ENCODE results near the gene UTF1.

UTF1 gene

DNA sequence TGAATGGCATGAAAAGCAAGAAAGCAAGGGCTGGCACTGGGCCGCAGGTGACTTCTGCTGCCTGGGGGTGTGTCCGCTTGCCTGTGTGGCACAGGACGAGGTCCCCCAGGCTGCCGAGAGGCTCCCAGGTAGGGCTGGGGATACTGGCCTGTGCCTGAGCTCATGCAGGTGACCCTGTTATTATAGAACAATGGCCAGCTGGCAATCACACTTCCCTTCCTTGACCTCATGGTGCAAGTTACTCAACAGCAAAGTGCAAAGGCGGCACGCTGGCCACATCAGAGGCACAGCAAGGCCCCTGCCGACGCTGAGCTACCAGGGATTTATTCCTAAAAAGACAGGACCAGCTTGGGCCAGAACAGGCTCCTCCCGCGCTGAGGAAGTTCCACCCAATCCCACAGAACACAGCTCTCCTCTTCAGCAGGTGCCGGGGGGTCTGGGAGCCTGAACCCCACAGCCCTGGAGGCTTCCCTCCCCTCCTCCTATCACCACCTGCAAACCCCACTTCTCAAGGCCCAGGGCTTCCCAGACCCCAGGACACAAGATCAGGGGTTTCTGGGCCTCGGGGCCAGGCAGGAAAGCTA lies 48.1 kb downstream of the UTF1 start:
- ChIA-PET CTCF (interaction anchor here (0.7 to 1.8 kb wide), 5 partner anchors 12 to 375 kb away, joined by 3 to 7 read pairs (median 3); no protein-coding TSS in a partner anchor), POLR2A (no interaction called here)
- no peaks in the 10 kb centered on the region for H3K9me3 ChIP-seq (ENCODE audit: control insufficient read depth, insufficient read depth, low read depth, low read length)
- no peak overlapping the region for H3K27ac ChIP-seq (ENCODE audit: extremely low read depth, low read depth, low read length)
- no peak overlapping the region for H3K4me3 ChIP-seq (ENCODE audit: low read depth, low read length)
- H3K4me1 ChIP-seq (ENCODE audit: control insufficient read depth, insufficient read depth, low read length): no peaks in the 10 kb centered on the region
- no peak for TF ChIP-seq ZNF768 (tag by site-specific recombination; IDR thresholded peaks at IDR 0.05)
- peak; percentile 34; the same call in 1 of the 2 replicates for TF ChIP-seq ZNF10 (tag by site-specific recombination; IDR thresholded peaks at IDR 0.05)
- TF ChIP-seq ZNF600 (tag by site-specific recombination; IDR thresholded peaks at IDR 0.05): peak; percentile 72; the same call in 1 of the 2 replicates
- TF ChIP-seq ZXDB (tag by site-specific recombination; IDR thresholded peaks at IDR 0.05): no peak
- H3K36me3 ChIP-seq (ENCODE audit: control insufficient read depth in 2 of 2, insufficient read depth in 1 of 2, low read length in 2 of 2): peaks cover 0 to 43% of the 10 kb centered on the region in 2 experiments; a peak in 1 of 3 replicates

DNA sequence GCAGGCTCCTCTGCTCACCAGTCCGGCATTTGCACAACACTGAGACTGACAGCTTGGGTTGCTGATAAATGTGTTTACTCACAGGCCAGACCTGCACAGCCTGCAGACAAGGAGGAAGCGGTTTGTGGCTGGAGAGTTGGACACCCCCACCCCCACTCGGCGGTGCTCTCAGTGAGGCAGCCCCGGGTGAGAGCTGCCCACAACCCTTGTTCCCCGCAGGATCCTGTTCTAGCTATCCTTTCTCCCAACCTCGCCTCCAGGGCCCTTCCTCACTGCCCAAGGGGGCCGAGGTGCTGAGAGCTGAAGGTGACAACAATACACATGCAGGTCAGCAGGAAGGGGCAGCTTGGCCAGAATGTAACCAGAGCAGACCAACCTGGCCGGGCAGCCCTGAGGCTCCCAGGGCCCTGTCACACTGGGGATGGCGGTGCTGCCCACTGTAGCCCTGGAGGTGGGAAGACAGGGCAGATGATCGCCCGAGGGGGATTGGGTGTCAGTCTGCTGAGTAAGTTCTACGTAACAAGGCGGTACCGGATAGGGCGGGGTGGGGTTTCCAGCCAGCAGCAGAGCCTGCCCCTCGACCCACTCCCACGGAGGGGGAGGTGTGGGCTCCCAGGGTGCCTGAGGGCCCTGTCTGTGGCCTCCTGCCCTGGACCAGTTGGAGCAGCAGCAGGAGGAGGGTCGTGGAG lies 48.7 kb downstream of the UTF1 start:
- no peak overlapping the region for H3K27ac ChIP-seq (ENCODE audit: extremely low read depth, low read depth, low read length)
- H3K36me3 ChIP-seq (ENCODE audit: control insufficient read depth in 2 of 2, insufficient read depth in 1 of 2, low read length in 2 of 2): peaks cover 0 to 49% of the 10 kb centered on the region in 2 experiments; a peak in 1 of 3 replicates
- no peak overlapping the region for H3K4me3 ChIP-seq (ENCODE audit: low read depth, low read length)
- POLR2A ChIA-PET: no interaction called here
- no peaks in the 10 kb centered on the region for H3K9me3 ChIP-seq (ENCODE audit: control insufficient read depth, insufficient read depth, low read depth, low read length)
- CTCF ChIA-PET: interaction anchor here (0.7 to 1.8 kb wide), 5 partner anchors 11 to 375 kb away, joined by 3 to 7 read pairs (median 3); no protein-coding TSS in a partner anchor
- H3K4me1 ChIP-seq (ENCODE audit: control insufficient read depth, insufficient read depth, low read length): no peaks in the 10 kb centered on the region
- TF ChIP-seq ZNF239 (tag by site-specific recombination; IDR thresholded peaks at IDR 0.05): no peak
- no peak for TF ChIP-seq ZNF114 (tag by site-specific recombination; IDR thresholded peaks at IDR 0.05)
- 0 out of 2 replicates have a peak, but pooled peaks have one; percentile 18 for TF ChIP-seq SP2 (tag by site-specific recombination; IDR thresholded peaks at IDR 0.05)
- no peak for TF ChIP-seq ZNF16 (tag by site-specific recombination; IDR thresholded peaks at IDR 0.05; ENCODE audit: low read depth)
- no peak for TF ChIP-seq ZNF776 (tag by site-specific recombination; IDR thresholded peaks at IDR 0.05; ENCODE audit: borderline replicate concordance)
- 0 out of 2 replicates have a peak, but pooled peaks have one; percentile 9 for TF ChIP-seq GLIS1 (tag by site-specific recombination; IDR thresholded peaks at IDR 0.05)
- TF ChIP-seq ZNF184 (tag by site-specific recombination; IDR thresholded peaks at IDR 0.05): no peak
- TF ChIP-seq FEZF1 (tag by site-specific recombination; IDR thresholded peaks at IDR 0.05): no peak
- TF ChIP-seq, protein P1, sequence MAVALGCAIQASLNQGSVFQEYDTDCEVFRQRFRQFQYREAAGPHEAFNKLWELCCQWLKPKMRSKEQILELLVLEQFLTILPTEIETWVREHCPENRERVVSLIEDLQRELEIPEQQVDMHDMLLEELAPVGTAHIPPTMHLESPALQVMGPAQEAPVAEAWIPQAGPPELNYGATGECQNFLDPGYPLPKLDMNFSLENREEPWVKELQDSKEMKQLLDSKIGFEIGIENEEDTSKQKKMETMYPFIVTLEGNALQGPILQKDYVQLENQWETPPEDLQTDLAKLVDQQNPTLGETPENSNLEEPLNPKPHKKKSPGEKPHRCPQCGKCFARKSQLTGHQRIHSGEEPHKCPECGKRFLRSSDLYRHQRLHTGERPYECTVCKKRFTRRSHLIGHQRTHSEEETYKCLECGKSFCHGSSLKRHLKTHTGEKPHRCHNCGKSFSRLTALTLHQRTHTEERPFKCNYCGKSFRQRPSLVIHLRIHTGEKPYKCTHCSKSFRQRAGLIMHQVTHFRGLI (tag by site-specific recombination; IDR thresholded peaks at IDR 0.05): no peak
- TF ChIP-seq ZFP3 (tag by site-specific recombination; IDR thresholded peaks at IDR 0.05; ENCODE audit: low read depth): no peak
- TF ChIP-seq KLF10 (tag by site-specific recombination; IDR thresholded peaks at IDR 0.05): no peak
- peak; percentile 53; the same call in 1 of the 2 replicates for TF ChIP-seq KLF1 (tag by site-specific recombination; IDR thresholded peaks at IDR 0.05)
- TF ChIP-seq, protein P2, sequence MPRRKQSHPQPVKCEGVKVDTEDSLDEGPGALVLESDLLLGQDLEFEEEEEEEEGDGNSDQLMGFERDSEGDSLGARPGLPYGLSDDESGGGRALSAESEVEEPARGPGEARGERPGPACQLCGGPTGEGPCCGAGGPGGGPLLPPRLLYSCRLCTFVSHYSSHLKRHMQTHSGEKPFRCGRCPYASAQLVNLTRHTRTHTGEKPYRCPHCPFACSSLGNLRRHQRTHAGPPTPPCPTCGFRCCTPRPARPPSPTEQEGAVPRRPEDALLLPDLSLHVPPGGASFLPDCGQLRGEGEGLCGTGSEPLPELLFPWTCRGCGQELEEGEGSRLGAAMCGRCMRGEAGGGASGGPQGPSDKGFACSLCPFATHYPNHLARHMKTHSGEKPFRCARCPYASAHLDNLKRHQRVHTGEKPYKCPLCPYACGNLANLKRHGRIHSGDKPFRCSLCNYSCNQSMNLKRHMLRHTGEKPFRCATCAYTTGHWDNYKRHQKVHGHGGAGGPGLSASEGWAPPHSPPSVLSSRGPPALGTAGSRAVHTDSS (tag by site-specific recombination; IDR thresholded peaks at IDR 0.05): no peak
- no peak for TF ChIP-seq ZNF2 (tag by site-specific recombination; IDR thresholded peaks at IDR 0.05)
- TF ChIP-seq, protein P3, sequence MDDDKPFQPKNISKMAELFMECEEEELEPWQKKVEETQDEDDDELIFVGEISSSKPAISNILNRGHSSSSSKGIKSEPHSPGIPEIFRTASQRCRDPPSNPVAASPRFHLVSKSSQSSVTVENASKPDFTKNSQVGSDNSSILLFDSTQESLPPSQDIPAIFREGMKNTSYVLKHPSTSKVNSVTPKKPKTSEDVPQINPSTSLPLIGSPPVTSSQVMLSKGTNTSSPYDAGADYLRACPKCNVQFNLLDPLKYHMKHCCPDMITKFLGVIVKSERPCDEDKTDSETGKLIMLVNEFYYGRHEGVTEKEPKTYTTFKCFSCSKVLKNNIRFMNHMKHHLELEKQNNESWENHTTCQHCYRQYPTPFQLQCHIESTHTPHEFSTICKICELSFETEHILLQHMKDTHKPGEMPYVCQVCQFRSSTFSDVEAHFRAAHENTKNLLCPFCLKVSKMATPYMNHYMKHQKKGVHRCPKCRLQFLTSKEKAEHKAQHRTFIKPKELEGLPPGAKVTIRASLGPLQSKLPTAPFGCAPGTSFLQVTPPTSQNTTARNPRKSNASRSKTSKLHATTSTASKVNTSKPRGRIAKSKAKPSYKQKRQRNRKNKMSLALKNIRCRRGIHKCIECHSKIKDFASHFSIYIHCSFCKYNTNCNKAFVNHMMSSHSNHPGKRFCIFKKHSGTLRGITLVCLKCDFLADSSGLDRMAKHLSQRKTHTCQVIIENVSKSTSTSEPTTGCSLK (tag by site-specific recombination; IDR thresholded peaks at IDR 0.05): no peak
- TF ChIP-seq ZNF621 (tag by site-specific recombination; IDR thresholded peaks at IDR 0.05): no peak
- TF ChIP-seq, protein P4, sequence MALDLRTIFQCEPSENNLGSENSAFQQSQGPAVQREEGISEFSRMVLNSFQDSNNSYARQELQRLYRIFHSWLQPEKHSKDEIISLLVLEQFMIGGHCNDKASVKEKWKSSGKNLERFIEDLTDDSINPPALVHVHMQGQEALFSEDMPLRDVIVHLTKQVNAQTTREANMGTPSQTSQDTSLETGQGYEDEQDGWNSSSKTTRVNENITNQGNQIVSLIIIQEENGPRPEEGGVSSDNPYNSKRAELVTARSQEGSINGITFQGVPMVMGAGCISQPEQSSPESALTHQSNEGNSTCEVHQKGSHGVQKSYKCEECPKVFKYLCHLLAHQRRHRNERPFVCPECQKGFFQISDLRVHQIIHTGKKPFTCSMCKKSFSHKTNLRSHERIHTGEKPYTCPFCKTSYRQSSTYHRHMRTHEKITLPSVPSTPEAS (tag by site-specific recombination; IDR thresholded peaks at IDR 0.05): no peak
- TF ChIP-seq ZNF561 (tag by site-specific recombination; IDR thresholded peaks at IDR 0.05; ENCODE audit: borderline replicate concordance): no peak
- TF ChIP-seq ZIC2 (tag by site-specific recombination; IDR thresholded peaks at IDR 0.05): 0 out of 2 replicates have a peak, but pooled peaks have one; percentile 34
- no peak for TF ChIP-seq ZNF558 (tag by site-specific recombination; IDR thresholded peaks at IDR 0.05)
- no peak for TF ChIP-seq ZNF670 (tag by site-specific recombination; IDR thresholded peaks at IDR 0.05; ENCODE audit: low read depth)
- TF ChIP-seq ZNF138 (tag by site-specific recombination; IDR thresholded peaks at IDR 0.05; ENCODE audit: borderline replicate concordance): no peak
- TF ChIP-seq ZNF202 (tag by site-specific recombination; IDR thresholded peaks at IDR 0.05; ENCODE audit: borderline replicate concordance): no peak
- no peak for TF ChIP-seq KLF7 (tag by site-specific recombination; IDR thresholded peaks at IDR 0.05; ENCODE audit: borderline replicate concordance)
